MG63 (cell line): ENCODE results near the gene SMIM3. TPM values are rescaled to one million over a fixed set of nuclear protein-coding genes. Genes with fewer than 3 reads are reported as not detected.
"Not testable (repeated sequence)": the region's sequence is repeated elsewhere in the genome, so short reads cannot be mapped to it uniquely, and the experiment has no call there.

Experiments used
- DNase-seq: peaks from one replicate; pipeline ENCODE4 v3.0.0-alpha.2; 2020
- H3K27me3 ChIP-seq: fragments of 250-450 bp; sonication (Bioruptor Pico); 2 replicates; pipeline ENCODE4 v1.5.1; 2020; ENCODE audit warnings: mild to moderate bottlenecking, moderate library complexity
- H3K36me3 ChIP-seq: fragments of 250-450 bp; sonication (Bioruptor Pico); 2 replicates; pipeline ENCODE4 v1.5.1; 2020; ENCODE audit warnings: mild to moderate bottlenecking, moderate library complexity
- H3K4me3 ChIP-seq: fragments of 250-450 bp; sonication (Bioruptor Pico); 2 replicates; pipeline ENCODE4 v1.5.1; 2020; ENCODE audit warnings: mild to moderate bottlenecking, moderate library complexity
- H3K9me3 ChIP-seq: fragments of 250-450 bp; sonication (Bioruptor Pico); 2 replicates; pipeline ENCODE4 v1.5.1; 2020; ENCODE audit warnings: mild to moderate bottlenecking, moderate library complexity
- total RNA-seq: library from RNA; depleted of rRNA; stranded (reverse); fragments of >200 nt; shearing (Covaris generic); gene quantifications from 2 replicates; pipeline ENCODE4 v1.2.3, GENCODE V29; 2014; ENCODE audit warnings: low replicate concordance; rRNA removed

Gene SMIM3
- total RNA-seq, 1 experiment from 2014 or later: 98.3 TPM

- Histone ChIP-seq H3K36me3 (no peaks in the 10 kb centered on the region), H3K27me3 (no peaks in the 10 kb centered on the region), H3K4me3 (no peak overlapping the region), H3K9me3 (peaks cover 11% of the 10 kb centered on the region; the same call in 1 of the 2 replicates)
- no peak for DNase-seq
These were observed 51.2 kb downstream of the SMIM3 start for GRCh38 chr5:150829744-150830143.

DNA sequence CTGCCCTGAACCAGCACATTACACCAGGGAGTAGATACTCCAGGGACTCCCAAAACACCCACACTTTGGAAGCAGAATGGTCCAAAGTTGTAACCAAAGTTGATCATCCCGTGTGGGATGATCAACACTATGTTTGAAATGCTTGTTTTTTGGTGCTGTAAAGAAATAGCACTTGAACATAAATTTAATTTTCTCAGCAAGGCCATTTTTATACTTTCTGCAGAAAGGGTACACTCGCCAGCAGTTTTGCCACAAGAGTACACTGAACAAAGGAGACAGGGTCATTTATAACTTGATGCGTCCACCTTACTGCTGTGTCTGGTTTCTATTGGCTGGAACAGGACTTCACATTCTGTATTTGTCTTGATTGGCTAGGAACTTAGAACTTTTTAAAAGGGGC lies 53.3 kb downstream of the SMIM3 start:
- peaks cover 11% of the 10 kb centered on the region; the same call in 1 of the 2 replicates for H3K9me3 ChIP-seq
- H3K4me3 ChIP-seq, H3K27me3 ChIP-seq, DNase-seq, H3K36me3 ChIP-seq: not testable (repeated sequence)

- DNase-seq: no peak
- no peaks in the 10 kb centered on the region for H3K36me3 ChIP-seq
- peaks cover 9% of the 10 kb centered on the region for H3K9me3 ChIP-seq
- no peak overlapping the region for H3K4me3 ChIP-seq
- H3K27me3 ChIP-seq: no peaks in the 10 kb centered on the region
These were observed 57.5 kb downstream of the SMIM3 start for GRCh38 chr5:150836064-150836463.

DNA sequence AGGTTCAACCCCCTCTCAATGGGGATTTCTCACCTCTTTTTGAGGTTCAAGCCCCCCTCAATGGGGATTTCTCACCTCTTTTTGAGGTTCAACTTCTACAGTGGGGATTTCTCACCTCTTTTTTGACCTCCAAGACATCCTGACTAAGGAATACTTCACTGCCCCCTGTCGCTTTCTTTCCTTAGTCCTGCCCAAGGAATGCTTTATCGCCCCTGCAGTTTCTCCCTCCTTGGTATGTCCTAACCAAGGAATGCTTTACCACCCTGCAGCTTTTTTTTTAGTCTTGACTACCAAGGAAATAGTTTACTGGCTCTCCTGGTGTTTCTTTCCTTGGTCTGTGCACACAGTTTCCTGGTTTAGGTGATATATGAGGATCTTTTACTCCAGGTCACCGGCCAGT lies 58.1 kb downstream of the SMIM3 start:
- no peaks in the 10 kb centered on the region for H3K36me3 ChIP-seq
- peaks cover 9% of the 10 kb centered on the region for H3K9me3 ChIP-seq
- no peak for DNase-seq

DNA sequence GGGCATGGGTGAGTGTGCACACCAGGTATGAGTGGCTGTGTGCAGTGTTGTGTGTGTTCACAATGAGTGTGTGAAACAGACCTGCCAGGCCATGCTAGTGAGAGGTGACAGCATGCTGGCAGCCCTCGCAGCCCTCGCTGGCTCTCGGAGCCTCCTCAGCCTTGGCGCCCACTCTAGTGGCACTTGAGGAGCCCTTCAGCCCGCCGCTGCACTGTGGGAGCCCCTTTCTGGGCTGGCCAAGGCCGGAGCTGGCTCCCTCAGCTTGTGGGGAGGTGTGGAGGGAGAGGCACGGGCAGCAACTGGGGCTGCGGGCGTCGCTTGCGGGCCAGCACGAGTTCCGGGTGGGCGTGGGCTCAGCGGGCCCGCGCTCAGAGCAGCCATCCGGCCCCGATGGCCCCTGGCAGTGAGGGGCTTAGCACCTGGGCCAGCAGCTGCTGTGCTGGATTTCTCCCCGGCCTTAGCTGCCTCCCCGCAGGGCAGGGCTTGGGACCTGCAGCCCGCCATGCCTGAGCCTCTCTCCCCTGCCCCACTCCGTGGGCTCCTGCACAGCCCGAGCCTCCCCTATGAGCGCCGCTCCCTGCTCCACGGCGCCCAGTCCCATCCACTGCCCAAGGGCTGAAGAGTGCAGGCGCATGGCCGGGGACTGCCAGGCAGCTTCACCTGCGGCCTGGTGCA lies 66.8 kb downstream of the SMIM3 start:
- H3K27me3 ChIP-seq, H3K4me3 ChIP-seq, DNase-seq, H3K36me3 ChIP-seq, H3K9me3 ChIP-seq: not testable (repeated sequence)

More for the DNA sequence above, 58.1 kb downstream of the SMIM3 start:
- Histone ChIP-seq H3K27me3 (no peaks in the 10 kb centered on the region), H3K4me3 (no peak overlapping the region)

DNA sequence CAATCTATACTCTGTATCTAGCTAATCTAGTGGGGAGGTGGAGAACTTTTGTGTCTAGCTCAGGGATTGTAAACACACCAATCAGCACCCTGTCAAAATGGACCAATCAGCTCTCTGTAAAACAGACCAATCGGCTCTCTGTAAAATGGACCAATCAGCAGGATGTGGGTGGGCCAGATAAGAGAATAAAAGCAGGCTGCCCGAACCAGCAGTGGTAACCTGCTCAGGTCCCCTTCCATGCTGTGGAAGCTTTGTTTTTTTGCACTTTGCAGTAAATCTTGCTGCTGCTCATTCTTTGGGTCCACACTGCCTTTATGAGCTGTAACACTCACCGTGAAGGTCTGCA lies 67.7 kb downstream of the SMIM3 start, which contains the start of gene IRGM:
TSS of gene IRGM (plus strand) at position 214 of the 346 bp plus-strand sequence. CDS start 1,603 bp downstream, outside the sequence.
- not testable (repeated sequence) for DNase-seq, H3K27me3 ChIP-seq, H3K4me3 ChIP-seq, H3K9me3 ChIP-seq, H3K36me3 ChIP-seq

Other genes starting within 250 kb of the SMIM3 start
- gene SYNPO, start 138.1 kb upstream of the SMIM3 start, total RNA-seq: 1.2 and 4.6 TPM in 2 replicates
- gene MYOZ3, start 117.5 kb upstream of the SMIM3 start, total RNA-seq: 0.03 TPM in 1 of 2 replicates, not detected in the other
- 47.5 and 62.2 TPM in 2 replicates for gene RBM22, start 77.7 kb upstream of the SMIM3 start, total RNA-seq
- 60.8 and 73.5 TPM in 2 replicates for gene DCTN4, start 19.7 kb upstream of the SMIM3 start, total RNA-seq
- gene IRGM, start 67.8 kb downstream of the SMIM3 start, total RNA-seq: 9.3 TPM in 1 of 2 replicates, not detected in the other
- not detected in 2 replicates for gene ZNF300, start 126.2 kb downstream of the SMIM3 start, total RNA-seq
- 2.3 and 5.6 TPM in 2 replicates for gene GPX3, start 241.8 kb downstream of the SMIM3 start, total RNA-seq